WTC11 (cell line): ENCODE data around the gene ERICH3. TPM values are rescaled to one million over a fixed set of nuclear protein-coding genes. Genes with fewer than 3 reads are reported as not detected.

ENCODE experiments used
- ATAC-seq: fragments of 200-7000 bp; cut with Tn5 transposase; 2 replicates; pipeline ENCODE4 v1.10.0; 2021; ENCODE audit warnings: mild to moderate bottlenecking, moderate library complexity
- CTCF ChIA-PET: fragments of 300-600 bp; sonication (Branson Sonifier 250); formaldehyde crosslinking; loops from one replicate; lab custom pipeline; 2021; ENCODE audit warnings: antibody characterized with exemption; lab: Charles Lee
- POLR2A ChIA-PET: fragments of 350-600 bp; sonication (Branson Sonifier 250); formaldehyde crosslinking; loops from one replicate; lab custom pipeline; 2021; ENCODE audit warnings: antibody characterized with exemption; lab: Charles Lee
- DNase-seq: peaks from one replicate; pipeline ENCODE4 v3.0.0; 2021; ENCODE audit warnings: low spot score
- H3K27ac Mint-ChIP-seq: 2 replicates; pipeline ENCODE4 v1.8.0; 2021; ENCODE audit warnings: mixed read lengths
- H3K27me3 Mint-ChIP-seq: 2 replicates; pipeline ENCODE4 v1.8.0; 2021; ENCODE audit warnings: low read depth, mild to moderate bottlenecking, moderate library complexity, mixed read lengths
- H3K36me3 Mint-ChIP-seq: 2 replicates; pipeline ENCODE4 v1.8.0; 2021; ENCODE audit warnings: mixed read lengths
- H3K4me1 Mint-ChIP-seq: 2 replicates; pipeline ENCODE4 v1.8.0; 2022; ENCODE audit warnings: mixed read lengths
- H3K4me3 Mint-ChIP-seq: 2 replicates; pipeline ENCODE4 v1.8.0; 2021; ENCODE audit warnings: mild to moderate bottlenecking, moderate library complexity, mixed read lengths
- H3K9me3 Mint-ChIP-seq: 2 replicates; pipeline ENCODE4 v1.8.0; 2021; ENCODE audit warnings: mixed read lengths
- CREM ChIP-seq: sonication (generic); formaldehyde crosslinking; IDR thresholded peaks from 2 replicates; pipeline ENCODE4 v1.8.1; 2022; ENCODE audit warnings: mild to moderate bottlenecking, missing genetic modification reagents, moderate library complexity
- FOXJ3 ChIP-seq: sonication (generic); formaldehyde crosslinking; IDR thresholded peaks from 2 replicates; pipeline ENCODE4 v1.9.0; 2021; ENCODE audit warnings: missing genetic modification reagents, mild to moderate bottlenecking, borderline replicate concordance
- HMGA2 ChIP-seq: fragments of 250-450 bp; sonication (Bioruptor Pico); IDR thresholded peaks from 2 replicates; pipeline ENCODE4 v1.4.0; 2021; ENCODE audit warnings: mild to moderate bottlenecking, moderate library complexity
- MXD4 ChIP-seq: fragments of 250-450 bp; sonication (Bioruptor Pico); IDR thresholded peaks from 2 replicates; pipeline ENCODE4 v1.8.0; 2021; ENCODE audit warnings: mild to moderate bottlenecking, moderate library complexity, borderline replicate concordance
- NFE2L1 ChIP-seq: sonication (generic); formaldehyde crosslinking; IDR thresholded peaks from 2 replicates; pipeline ENCODE4 v1.8.1; 2023; ENCODE audit warnings: missing genetic modification reagents
- PRRX2 ChIP-seq: fragments of 250-450 bp; sonication (Bioruptor Pico); IDR thresholded peaks from 2 replicates; pipeline ENCODE4 v1.8.0; 2021; ENCODE audit warnings: mild to moderate bottlenecking
- SP1 ChIP-seq: sonication (generic); formaldehyde crosslinking; conservative IDR thresholded peaks from 2 replicates; pipeline ENCODE4 v1.8.1; 2022; ENCODE audit warnings: missing genetic modification reagents
- TP53 ChIP-seq: sonication (generic); formaldehyde crosslinking; IDR thresholded peaks from 2 replicates; pipeline ENCODE4 v1.8.1; 2023; ENCODE audit warnings: mild to moderate bottlenecking, missing genetic modification reagents
- ZNF317 ChIP-seq: sonication (generic); formaldehyde crosslinking; IDR thresholded peaks from 2 replicates; pipeline ENCODE4 v1.8.1; 2023; ENCODE audit warnings: low read depth, mild to moderate bottlenecking, moderate library complexity, missing genetic modification reagents, borderline replicate concordance
- ZNF396 ChIP-seq: fragments of 250-450 bp; sonication (Bioruptor Pico); IDR thresholded peaks from 2 replicates; pipeline ENCODE4 v1.8.0; 2021; ENCODE audit warnings: mild to moderate bottlenecking, moderate library complexity, borderline replicate concordance
- ZNF423 ChIP-seq: fragments of 250-450 bp; sonication (Bioruptor Pico); IDR thresholded peaks from 2 replicates; pipeline ENCODE4 v2.1.2; 2022; ENCODE audit warnings: mild to moderate bottlenecking, moderate library complexity
- ZNF671 ChIP-seq: fragments of 250-450 bp; sonication (Bioruptor Pico); IDR thresholded peaks from 2 replicates; pipeline ENCODE4 v1.8.0; 2021; ENCODE audit warnings: mild to moderate bottlenecking
- total RNA-seq: library from RNA; stranded (reverse); gene quantifications from 3 replicates; pipeline ENCODE4 v1.2.3, GENCODE V29; 2021
- TF ChIP-seq, protein P1 (sequence below): sonication (generic); formaldehyde crosslinking; IDR thresholded peaks from 2 replicates; pipeline ENCODE4 v1.8.0; 2023; ENCODE audit warnings: mild to moderate bottlenecking, missing genetic modification reagents
- TF ChIP-seq, protein P2 (sequence below): sonication (generic); formaldehyde crosslinking; IDR thresholded peaks from 2 replicates; pipeline ENCODE4 v1.8.1; 2023; ENCODE audit warnings: mild to moderate bottlenecking, missing genetic modification reagents, moderate library complexity
- TF ChIP-seq, protein P3 (sequence below): fragments of 250-450 bp; sonication (Bioruptor Pico); IDR thresholded peaks from 2 replicates; pipeline ENCODE4 v1.8.0; 2021; ENCODE audit warnings: mild to moderate bottlenecking
- TF ChIP-seq, protein P4 (sequence below): sonication (generic); formaldehyde crosslinking; IDR thresholded peaks from 2 replicates; pipeline ENCODE4 v1.8.1; 2023; ENCODE audit warnings: mild to moderate bottlenecking, missing genetic modification reagents, borderline replicate concordance
- TF ChIP-seq, protein P5 (sequence below): sonication (generic); formaldehyde crosslinking; IDR thresholded peaks from 2 replicates; pipeline ENCODE4 v1.8.0; 2022; ENCODE audit warnings: mild to moderate bottlenecking, missing genetic modification reagents
- TF ChIP-seq, protein P6 (sequence below): fragments of 250-450 bp; sonication (Bioruptor Pico); IDR thresholded peaks from 2 replicates; pipeline ENCODE4 v2.1.2; 2022; ENCODE audit warnings: mild to moderate bottlenecking, moderate library complexity
- TF ChIP-seq, protein P7 (sequence below): sonication (generic); formaldehyde crosslinking; IDR thresholded peaks from 2 replicates; pipeline ENCODE4 v1.8.1; 2022; ENCODE audit warnings: low read depth, mild to moderate bottlenecking, moderate library complexity, missing genetic modification reagents, borderline replicate concordance
- TF ChIP-seq, protein P8 (sequence below): fragments of 250-450 bp; sonication (Bioruptor Pico); IDR thresholded peaks from 2 replicates; pipeline ENCODE4 v1.9.0; 2021; ENCODE audit warnings: mild to moderate bottlenecking

ERICH3 gene
- total RNA-seq, 1 experiment from 2014 or later, result 0.07 TPM

- TF ChIP-seq, protein P1, sequence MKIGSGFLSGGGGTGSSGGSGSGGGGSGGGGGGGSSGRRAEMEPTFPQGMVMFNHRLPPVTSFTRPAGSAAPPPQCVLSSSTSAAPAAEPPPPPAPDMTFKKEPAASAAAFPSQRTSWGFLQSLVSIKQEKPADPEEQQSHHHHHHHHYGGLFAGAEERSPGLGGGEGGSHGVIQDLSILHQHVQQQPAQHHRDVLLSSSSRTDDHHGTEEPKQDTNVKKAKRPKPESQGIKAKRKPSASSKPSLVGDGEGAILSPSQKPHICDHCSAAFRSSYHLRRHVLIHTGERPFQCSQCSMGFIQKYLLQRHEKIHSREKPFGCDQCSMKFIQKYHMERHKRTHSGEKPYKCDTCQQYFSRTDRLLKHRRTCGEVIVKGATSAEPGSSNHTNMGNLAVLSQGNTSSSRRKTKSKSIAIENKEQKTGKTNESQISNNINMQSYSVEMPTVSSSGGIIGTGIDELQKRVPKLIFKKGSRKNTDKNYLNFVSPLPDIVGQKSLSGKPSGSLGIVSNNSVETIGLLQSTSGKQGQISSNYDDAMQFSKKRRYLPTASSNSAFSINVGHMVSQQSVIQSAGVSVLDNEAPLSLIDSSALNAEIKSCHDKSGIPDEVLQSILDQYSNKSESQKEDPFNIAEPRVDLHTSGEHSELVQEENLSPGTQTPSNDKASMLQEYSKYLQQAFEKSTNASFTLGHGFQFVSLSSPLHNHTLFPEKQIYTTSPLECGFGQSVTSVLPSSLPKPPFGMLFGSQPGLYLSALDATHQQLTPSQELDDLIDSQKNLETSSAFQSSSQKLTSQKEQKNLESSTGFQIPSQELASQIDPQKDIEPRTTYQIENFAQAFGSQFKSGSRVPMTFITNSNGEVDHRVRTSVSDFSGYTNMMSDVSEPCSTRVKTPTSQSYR (CRISPR knock-in tag), result no peak
- TF ChIP-seq ZNF671 (no peak), PRRX2 (no peak), TP53 (CRISPR knock-in tag) (no peak), SP1 (no peak), ZNF317 (no peak)
- TF ChIP-seq, protein P2, sequence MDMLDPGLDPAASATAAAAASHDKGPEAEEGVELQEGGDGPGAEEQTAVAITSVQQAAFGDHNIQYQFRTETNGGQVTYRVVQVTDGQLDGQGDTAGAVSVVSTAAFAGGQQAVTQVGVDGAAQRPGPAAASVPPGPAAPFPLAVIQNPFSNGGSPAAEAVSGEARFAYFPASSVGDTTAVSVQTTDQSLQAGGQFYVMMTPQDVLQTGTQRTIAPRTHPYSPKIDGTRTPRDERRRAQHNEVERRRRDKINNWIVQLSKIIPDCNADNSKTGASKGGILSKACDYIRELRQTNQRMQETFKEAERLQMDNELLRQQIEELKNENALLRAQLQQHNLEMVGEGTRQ, result no peak
- TF ChIP-seq, protein P3, sequence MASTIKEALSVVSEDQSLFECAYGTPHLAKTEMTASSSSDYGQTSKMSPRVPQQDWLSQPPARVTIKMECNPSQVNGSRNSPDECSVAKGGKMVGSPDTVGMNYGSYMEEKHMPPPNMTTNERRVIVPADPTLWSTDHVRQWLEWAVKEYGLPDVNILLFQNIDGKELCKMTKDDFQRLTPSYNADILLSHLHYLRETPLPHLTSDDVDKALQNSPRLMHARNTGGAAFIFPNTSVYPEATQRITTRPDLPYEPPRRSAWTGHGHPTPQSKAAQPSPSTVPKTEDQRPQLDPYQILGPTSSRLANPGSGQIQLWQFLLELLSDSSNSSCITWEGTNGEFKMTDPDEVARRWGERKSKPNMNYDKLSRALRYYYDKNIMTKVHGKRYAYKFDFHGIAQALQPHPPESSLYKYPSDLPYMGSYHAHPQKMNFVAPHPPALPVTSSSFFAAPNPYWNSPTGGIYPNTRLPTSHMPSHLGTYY (CRISPR knock-in tag), result no peak
- TF ChIP-seq, protein P4, sequence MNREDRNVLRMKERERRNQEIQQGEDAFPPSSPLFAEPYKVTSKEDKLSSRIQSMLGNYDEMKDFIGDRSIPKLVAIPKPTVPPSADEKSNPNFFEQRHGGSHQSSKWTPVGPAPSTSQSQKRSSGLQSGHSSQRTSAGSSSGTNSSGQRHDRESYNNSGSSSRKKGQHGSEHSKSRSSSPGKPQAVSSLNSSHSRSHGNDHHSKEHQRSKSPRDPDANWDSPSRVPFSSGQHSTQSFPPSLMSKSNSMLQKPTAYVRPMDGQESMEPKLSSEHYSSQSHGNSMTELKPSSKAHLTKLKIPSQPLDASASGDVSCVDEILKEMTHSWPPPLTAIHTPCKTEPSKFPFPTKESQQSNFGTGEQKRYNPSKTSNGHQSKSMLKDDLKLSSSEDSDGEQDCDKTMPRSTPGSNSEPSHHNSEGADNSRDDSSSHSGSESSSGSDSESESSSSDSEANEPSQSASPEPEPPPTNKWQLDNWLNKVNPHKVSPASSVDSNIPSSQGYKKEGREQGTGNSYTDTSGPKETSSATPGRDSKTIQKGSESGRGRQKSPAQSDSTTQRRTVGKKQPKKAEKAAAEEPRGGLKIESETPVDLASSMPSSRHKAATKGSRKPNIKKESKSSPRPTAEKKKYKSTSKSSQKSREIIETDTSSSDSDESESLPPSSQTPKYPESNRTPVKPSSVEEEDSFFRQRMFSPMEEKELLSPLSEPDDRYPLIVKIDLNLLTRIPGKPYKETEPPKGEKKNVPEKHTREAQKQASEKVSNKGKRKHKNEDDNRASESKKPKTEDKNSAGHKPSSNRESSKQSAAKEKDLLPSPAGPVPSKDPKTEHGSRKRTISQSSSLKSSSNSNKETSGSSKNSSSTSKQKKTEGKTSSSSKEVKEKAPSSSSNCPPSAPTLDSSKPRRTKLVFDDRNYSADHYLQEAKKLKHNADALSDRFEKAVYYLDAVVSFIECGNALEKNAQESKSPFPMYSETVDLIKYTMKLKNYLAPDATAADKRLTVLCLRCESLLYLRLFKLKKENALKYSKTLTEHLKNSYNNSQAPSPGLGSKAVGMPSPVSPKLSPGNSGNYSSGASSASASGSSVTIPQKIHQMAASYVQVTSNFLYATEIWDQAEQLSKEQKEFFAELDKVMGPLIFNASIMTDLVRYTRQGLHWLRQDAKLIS (CRISPR knock-in tag), result no peak
Observed at GRCh38 chr1:74677926-74678325, 4.3 kb upstream of the ERICH3 start (continued).

- H3K27ac Mint-ChIP-seq, result no peak overlapping the region
- POLR2A ChIA-PET, result interaction anchor here (0.8 kb wide), 1 partner anchor 172 kb away, joined by 3 read pairs; no protein-coding TSS in a partner anchor
- TF ChIP-seq MXD4 (CRISPR knock-in tag) (no peak), HMGA2 (CRISPR knock-in tag) (no peak), FOXJ3 (CRISPR knock-in tag) (no peak), NFE2L1 (no peak), ZNF396 (CRISPR knock-in tag) (no peak), ZNF423 (CRISPR knock-in tag) (no peak), CREM (CRISPR knock-in tag) (no peak)
- TF ChIP-seq, protein P3 (CRISPR knock-in tag), result no peak
- TF ChIP-seq, protein P5, sequence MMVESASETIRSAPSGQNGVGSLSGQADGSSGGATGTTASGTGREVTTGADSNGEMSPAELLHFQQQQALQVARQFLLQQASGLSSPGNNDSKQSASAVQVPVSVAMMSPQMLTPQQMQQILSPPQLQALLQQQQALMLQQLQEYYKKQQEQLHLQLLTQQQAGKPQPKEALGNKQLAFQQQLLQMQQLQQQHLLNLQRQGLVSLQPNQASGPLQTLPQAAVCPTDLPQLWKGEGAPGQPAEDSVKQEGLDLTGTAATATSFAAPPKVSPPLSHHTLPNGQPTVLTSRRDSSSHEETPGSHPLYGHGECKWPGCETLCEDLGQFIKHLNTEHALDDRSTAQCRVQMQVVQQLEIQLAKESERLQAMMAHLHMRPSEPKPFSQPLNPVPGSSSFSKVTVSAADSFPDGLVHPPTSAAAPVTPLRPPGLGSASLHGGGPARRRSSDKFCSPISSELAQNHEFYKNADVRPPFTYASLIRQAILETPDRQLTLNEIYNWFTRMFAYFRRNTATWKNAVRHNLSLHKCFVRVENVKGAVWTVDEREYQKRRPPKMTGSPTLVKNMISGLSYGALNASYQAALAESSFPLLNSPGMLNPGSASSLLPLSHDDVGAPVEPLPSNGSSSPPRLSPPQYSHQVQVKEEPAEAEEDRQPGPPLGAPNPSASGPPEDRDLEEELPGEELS (CRISPR knock-in tag), result no peak
- TF ChIP-seq, protein P6, sequence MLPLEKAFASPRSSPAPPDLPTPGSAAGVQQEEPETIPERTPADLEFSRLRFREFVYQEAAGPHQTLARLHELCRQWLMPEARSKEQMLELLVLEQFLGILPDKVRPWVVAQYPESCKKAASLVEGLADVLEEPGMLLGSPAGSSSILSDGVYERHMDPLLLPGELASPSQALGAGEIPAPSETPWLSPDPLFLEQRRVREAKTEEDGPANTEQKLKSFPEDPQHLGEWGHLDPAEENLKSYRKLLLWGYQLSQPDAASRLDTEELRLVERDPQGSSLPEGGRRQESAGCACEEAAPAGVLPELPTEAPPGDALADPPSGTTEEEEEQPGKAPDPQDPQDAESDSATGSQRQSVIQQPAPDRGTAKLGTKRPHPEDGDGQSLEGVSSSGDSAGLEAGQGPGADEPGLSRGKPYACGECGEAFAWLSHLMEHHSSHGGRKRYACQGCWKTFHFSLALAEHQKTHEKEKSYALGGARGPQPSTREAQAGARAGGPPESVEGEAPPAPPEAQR (CRISPR knock-in tag), result no peak
- TF ChIP-seq, protein P7, sequence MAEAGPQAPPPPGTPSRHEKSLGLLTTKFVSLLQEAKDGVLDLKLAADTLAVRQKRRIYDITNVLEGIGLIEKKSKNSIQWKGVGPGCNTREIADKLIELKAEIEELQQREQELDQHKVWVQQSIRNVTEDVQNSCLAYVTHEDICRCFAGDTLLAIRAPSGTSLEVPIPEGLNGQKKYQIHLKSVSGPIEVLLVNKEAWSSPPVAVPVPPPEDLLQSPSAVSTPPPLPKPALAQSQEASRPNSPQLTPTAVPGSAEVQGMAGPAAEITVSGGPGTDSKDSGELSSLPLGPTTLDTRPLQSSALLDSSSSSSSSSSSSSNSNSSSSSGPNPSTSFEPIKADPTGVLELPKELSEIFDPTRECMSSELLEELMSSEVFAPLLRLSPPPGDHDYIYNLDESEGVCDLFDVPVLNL (CRISPR knock-in tag), result no peak
- TF ChIP-seq, protein P8, sequence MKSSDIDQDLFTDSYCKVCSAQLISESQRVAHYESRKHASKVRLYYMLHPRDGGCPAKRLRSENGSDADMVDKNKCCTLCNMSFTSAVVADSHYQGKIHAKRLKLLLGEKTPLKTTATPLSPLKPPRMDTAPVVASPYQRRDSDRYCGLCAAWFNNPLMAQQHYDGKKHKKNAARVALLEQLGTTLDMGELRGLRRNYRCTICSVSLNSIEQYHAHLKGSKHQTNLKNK, result no peak
Observed at GRCh38 chr1:74674278-74675048, 871 bp upstream of the ERICH3 start.

More at GRCh38 chr1:74674278-74675048, 871 bp upstream of the ERICH3 start:
- Mint-ChIP-seq H3K4me1 (peaks cover 21% of the 10 kb centered on the region), H3K36me3 (peaks cover 11% of the 10 kb centered on the region), H3K4me3 (peak overlapping the region; percentile 65), H3K9me3 (peaks cover 13% of the 10 kb centered on the region), H3K27me3 (peaks cover 32% of the 10 kb centered on the region)
- CTCF ChIA-PET, result interaction anchor here (0.5 to 3.2 kb wide), 7 partner anchors 11 to 560 kb away, joined by 3 to 31 read pairs (median 4); partner anchors contain the start of genes CRYZ and TYW3
- peak; percentile 72 for ATAC-seq
- DNase-seq, result peak; percentile 17
